Measurements from ENCODE around the gene ATXN7.

GRCh38 chr3:63972987-63973386 is 109.3 kb downstream of the ATXN7 start:
- TF ChIP-seq EZH2 (IDR thresholded peaks at IDR 0.05; ENCODE audit: low read length, missing control alignments) = no peak
- TF ChIP-seq CTCF (conservative IDR thresholded peaks at IDR 0.05 in 1 of 2, IDR thresholded peaks at IDR 0.05 in 1 of 2; ENCODE audit: low read depth in 1 of 2, low read length in 2 of 2) = no peak

Measured in fibroblast of lung (primary cell).